ENCODE results near the gene CEND1. TPM values are rescaled to one million over a fixed set of nuclear protein-coding genes. Genes with fewer than 3 reads are reported as not detected.

The CEND1 gene
- total RNA-seq, 1 experiment from 2014 or later: 0.81 TPM

- Histone ChIP-seq H3K14ac (ENCODE audit: insufficient read depth, low read length) (no peak overlapping the region), H2BK5ac (ENCODE audit: insufficient read length, low read length) (no peak overlapping the region), H4K91ac (ENCODE audit: insufficient read length, low read depth, low read length) (no peak overlapping the region), H4K8ac (replicated peaks; ENCODE audit: insufficient read length, low read depth, low read length) (no peak overlapping the region), H3K4me2 (ENCODE audit: insufficient read depth, insufficient read length, low read length) (no peak overlapping the region), H3K27ac (ENCODE audit: insufficient read length, low read depth, low read length) (no peak overlapping the region), H3K18ac (ENCODE audit: insufficient read length, low read depth, low read length) (no peak overlapping the region), H3K9ac (ENCODE audit: extremely low read depth, insufficient read length, low read length) (no peak overlapping the region), H2AK5ac (ENCODE audit: insufficient read length, low read length) (no peak overlapping the region), H4K20me1 (ENCODE audit: control insufficient read depth, insufficient read depth, insufficient read length) (no peaks in the 10 kb centered on the region), H4K5ac (ENCODE audit: insufficient read length, low read depth, low read length) (no peak overlapping the region), H3K4ac (ENCODE audit: low read depth, low read length) (no peak overlapping the region), H2BK20ac (ENCODE audit: low read depth, low read length, poor library complexity, severe bottlenecking) (no peak overlapping the region), H3K23me2 (ENCODE audit: insufficient read length, low read depth, low read length, poor library complexity, severe bottlenecking) (peaks cover 7% of the 10 kb centered on the region), H3K56ac (ENCODE audit: insufficient read length, low read depth, low read length) (no peak overlapping the region), H3K79me1 (ENCODE audit: insufficient read depth, low read depth, low read length, poor library complexity, severe bottlenecking) (no peaks in the 10 kb centered on the region), H3K4me1 (ENCODE audit: insufficient read depth, low read length) (no peaks in the 10 kb centered on the region), H3K9me3 (ENCODE audit: control insufficient read depth, low read depth, low read length) (no peaks in the 10 kb centered on the region), H3K79me2 (ENCODE audit: insufficient read depth, low read length) (no peaks in the 10 kb centered on the region), H2BK15ac (ENCODE audit: low read depth, low read length) (no peak overlapping the region), H2BK120ac (ENCODE audit: low read depth, low read length, poor library complexity, severe bottlenecking) (no peak overlapping the region), H2BK12ac (ENCODE audit: insufficient read length, low read depth, low read length) (no peak overlapping the region), H3K27me3 (ENCODE audit: insufficient read depth, low read length) (no peaks in the 10 kb centered on the region), H3T11ph (ENCODE audit: low read length) (no peak overlapping the region), H2AFZ (ENCODE audit: low read length) (no peak overlapping the region), H3K23ac (ENCODE audit: insufficient read length, low read depth, low read length) (no peak overlapping the region)
- H3K27ac Mint-ChIP-seq: no peak overlapping the region
- WGBS (ENCODE audit: extremely low coverage, insufficient read length, low lambda C conversion rate): no CpG with 5 or more reads among the region's 8 CpGs
- no peak for DNase-seq
- 0 out of 5 replicates have a peak overlapping the region, but pooled peaks of 1 of the 2 experiments have one; percentile 64 for H3K4me3 Mint-ChIP-seq
- TF ChIP-seq CTCF (conservative IDR thresholded peaks at IDR 0.05): no peak
- H3K36me3 Mint-ChIP-seq (ENCODE audit: insufficient read depth in 1 of 3, low read depth in 3 of 3): peaks cover 2 to 8% (median 8%) of the 10 kb centered on the region in 3 experiments; a peak in 5 of 7 replicates
- H3K27me3 Mint-ChIP-seq (ENCODE audit: low read depth): no peaks in the 10 kb centered on the region
- peaks cover 8 to 13% of the 10 kb centered on the region in 2 experiments for H3K4me1 Mint-ChIP-seq
- H3K9me3 Mint-ChIP-seq: no peaks in the 10 kb centered on the region
These were observed 13.5 kb upstream of the CEND1 start for GRCh38 chr11:803467-803742.

Data from H9 (cell line).